ENCODE measurements around the gene AUP1. TPM values are rescaled to one million over a fixed set of nuclear protein-coding genes. Genes with fewer than 3 reads are reported as not detected.

AUP1 gene
- 100 to 1,000 TPM in 1 of 2 donors, 10 to 100 TPM in 1; 85.5 to 113 TPM for total RNA-seq

GRCh38 chr2:74529357-74530238 lies at the start of gene AUP1, which contains the start of gene HTRA2:
TSS of gene AUP1 (minus strand) at chr2:74529706. CDS start at chr2:74529629, 77 bp downstream.
TSS of gene HTRA2 (plus strand) at chr2:74529933. CDS start at chr2:74530007, 74 bp downstream.
- DNase-seq (ENCODE audit: low spot score) (peak; percentile 94), ATAC-seq (ENCODE audit: insufficient number of reproducible peaks, low FRiP score, low read depth) (peak; percentile 87)
- TF ChIP-seq, protein P1, sequence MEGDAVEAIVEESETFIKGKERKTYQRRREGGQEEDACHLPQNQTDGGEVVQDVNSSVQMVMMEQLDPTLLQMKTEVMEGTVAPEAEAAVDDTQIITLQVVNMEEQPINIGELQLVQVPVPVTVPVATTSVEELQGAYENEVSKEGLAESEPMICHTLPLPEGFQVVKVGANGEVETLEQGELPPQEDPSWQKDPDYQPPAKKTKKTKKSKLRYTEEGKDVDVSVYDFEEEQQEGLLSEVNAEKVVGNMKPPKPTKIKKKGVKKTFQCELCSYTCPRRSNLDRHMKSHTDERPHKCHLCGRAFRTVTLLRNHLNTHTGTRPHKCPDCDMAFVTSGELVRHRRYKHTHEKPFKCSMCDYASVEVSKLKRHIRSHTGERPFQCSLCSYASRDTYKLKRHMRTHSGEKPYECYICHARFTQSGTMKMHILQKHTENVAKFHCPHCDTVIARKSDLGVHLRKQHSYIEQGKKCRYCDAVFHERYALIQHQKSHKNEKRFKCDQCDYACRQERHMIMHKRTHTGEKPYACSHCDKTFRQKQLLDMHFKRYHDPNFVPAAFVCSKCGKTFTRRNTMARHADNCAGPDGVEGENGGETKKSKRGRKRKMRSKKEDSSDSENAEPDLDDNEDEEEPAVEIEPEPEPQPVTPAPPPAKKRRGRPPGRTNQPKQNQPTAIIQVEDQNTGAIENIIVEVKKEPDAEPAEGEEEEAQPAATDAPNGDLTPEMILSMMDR (IDR thresholded peaks at IDR 0.05), result no peak
- no peaks in the 10 kb centered on the region for H3K27me3 ChIP-seq (replicated peaks; ENCODE audit: insufficient read depth)
- peaks cover 14 to 27% of the 10 kb centered on the region in 2 donors for H3K4me1 ChIP-seq (ENCODE audit: control insufficient read depth in 1 of 2, low read depth in 2 of 2)
- peak within 1 kb of the TSS; percentile 100 for H3K4me3 ChIP-seq
- no peaks in the 10 kb centered on the region for H3K9me3 ChIP-seq
- peak within 1 kb of the TSS; percentile 81 for H3K27ac ChIP-seq
- peaks cover 34% of the 10 kb centered on the region for H3K36me3 ChIP-seq

DNA sequence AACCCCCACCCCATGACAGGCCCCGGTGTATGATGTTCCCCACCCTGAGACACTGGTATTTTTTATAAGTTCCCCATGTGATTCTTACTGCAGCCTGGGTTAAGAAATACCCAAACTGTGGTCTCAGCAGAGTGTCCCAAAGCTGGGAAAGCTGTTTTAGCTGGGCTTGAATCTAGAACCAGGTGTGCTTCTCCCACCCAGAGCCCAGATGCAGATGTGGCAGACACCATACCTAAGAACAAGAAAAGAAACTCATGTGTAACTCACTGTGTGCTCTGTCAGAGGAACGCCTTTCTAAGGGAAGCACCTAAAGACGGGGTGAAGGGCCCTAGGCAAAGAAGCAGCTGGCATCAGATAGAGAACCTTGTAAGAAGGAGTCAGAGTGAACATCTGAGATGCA lies 48.9 kb upstream of the AUP1 start:
- no peaks in the 10 kb centered on the region for H3K9me3 ChIP-seq
- no peak for ATAC-seq (ENCODE audit: insufficient number of reproducible peaks, low FRiP score, low read depth)
- TF ChIP-seq, protein P1 (IDR thresholded peaks at IDR 0.05), result no peak
- H3K4me3 ChIP-seq, result no peak overlapping the region
- no peak overlapping the region for H3K27ac ChIP-seq
- peaks cover 0 to 4% of the 10 kb centered on the region in 2 donors for H3K4me1 ChIP-seq (ENCODE audit: control insufficient read depth in 1 of 2, low read depth in 2 of 2)
- no peaks in the 10 kb centered on the region for H3K27me3 ChIP-seq (replicated peaks; ENCODE audit: insufficient read depth)
- DNase-seq (ENCODE audit: low spot score), result no peak
- no peaks in the 10 kb centered on the region for H3K36me3 ChIP-seq

- no peaks in the 10 kb centered on the region for H3K36me3 ChIP-seq
- no peak for ATAC-seq (ENCODE audit: insufficient number of reproducible peaks, low FRiP score, low read depth)
- no peaks in the 10 kb centered on the region for H3K27me3 ChIP-seq (replicated peaks; ENCODE audit: insufficient read depth)
- H3K4me3 ChIP-seq, result no peak overlapping the region
- no peak overlapping the region for H3K27ac ChIP-seq
- H3K4me1 ChIP-seq (ENCODE audit: control insufficient read depth in 1 of 2, low read depth in 2 of 2), result no peaks in the 10 kb centered on the region
- TF ChIP-seq, protein P1 (IDR thresholded peaks at IDR 0.05), result no peak
- no peaks in the 10 kb centered on the region for H3K9me3 ChIP-seq
- DNase-seq (ENCODE audit: low spot score), result no peak
These were observed 47.9 kb upstream of the AUP1 start for GRCh38 chr2:74577448-74577847.

DNA sequence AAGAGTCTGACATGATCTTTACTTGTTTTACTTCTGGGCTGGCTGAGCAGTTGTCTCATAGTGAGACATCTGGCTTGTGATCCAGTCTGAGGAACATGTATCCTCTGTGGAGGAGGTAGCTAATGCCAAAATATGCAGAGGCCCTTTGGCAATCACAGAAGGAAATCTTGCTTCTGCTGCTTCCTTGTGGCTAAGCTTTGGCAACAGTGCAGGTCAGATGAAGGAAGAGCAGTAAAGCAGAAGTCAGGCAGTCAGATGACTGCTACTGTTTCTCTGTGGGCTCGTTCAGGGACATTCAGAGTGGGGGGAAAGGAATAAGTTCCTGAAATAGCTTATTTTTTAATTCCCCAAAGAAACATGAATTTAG lies 47.3 kb upstream of the AUP1 start:
- no peaks in the 10 kb centered on the region for H3K9me3 ChIP-seq
- no peak for ATAC-seq (ENCODE audit: insufficient number of reproducible peaks, low FRiP score, low read depth)
- no peaks in the 10 kb centered on the region for H3K36me3 ChIP-seq
- no peak for DNase-seq (ENCODE audit: low spot score)
- TF ChIP-seq, protein P1 (IDR thresholded peaks at IDR 0.05), result no peak
- H3K27ac ChIP-seq, result no peak overlapping the region
- no peaks in the 10 kb centered on the region for H3K4me1 ChIP-seq (ENCODE audit: control insufficient read depth in 1 of 2, low read depth in 2 of 2)
- H3K4me3 ChIP-seq, result no peak overlapping the region
- no peaks in the 10 kb centered on the region for H3K27me3 ChIP-seq (replicated peaks; ENCODE audit: insufficient read depth)

GRCh38 chr2:74576211-74576862 lies 46.8 kb upstream of the AUP1 start:
- Histone ChIP-seq H3K27me3 (replicated peaks; ENCODE audit: insufficient read depth) (no peaks in the 10 kb centered on the region), H3K4me3 (no peak overlapping the region), H3K27ac (no peak overlapping the region), H3K9me3 (no peaks in the 10 kb centered on the region), H3K4me1 (ENCODE audit: control insufficient read depth in 1 of 2, low read depth in 2 of 2) (no peaks in the 10 kb centered on the region), H3K36me3 (no peaks in the 10 kb centered on the region)
- TF ChIP-seq, protein P1 (IDR thresholded peaks at IDR 0.05), result no peak
- DNase-seq (ENCODE audit: low spot score) (no peak), ATAC-seq (ENCODE audit: insufficient number of reproducible peaks, low FRiP score, low read depth) (no peak)
